Heart left ventricle (tissue), 13 donors: ENCODE measurements around the gene GPR25.

Experiments
- POLR2A ChIP-seq, 2 donors: fragments of 450-650 bp; IDR thresholded peaks; one replicate each; pipeline ENCODE4 v1.6.1; 2017; ENCODE audit warnings: antibody characterized with exemption in 2 of 2, mild to moderate bottlenecking in 2 of 2, moderate library complexity in 2 of 2
- TF ChIP-seq, protein P1 (sequence below), 12 donors: fragments of 200-600 bp; sonication (generic) in 4 of 12; IDR thresholded peaks; one replicate each; pipeline versions ENCODE4 v1.5.0 to v1.8.0; 2018 to 2022; ENCODE audit warnings: antibody characterized with exemption in 12 of 12, mild to moderate bottlenecking in 5 of 12
- donor health status: ischemic (EF 13 %, LVEDD 7.1; RV severe dilation, severe dysfunction).
- donor health status: DM: no; HTN: yes; CAD: no.
- donor health status: DM: no; HTN: no; CAD: no.
- donor health status: ischemic (EF 25% LVEDD 6.9; RV normal size, moderate dysfunction).
- donor health status: ischemic (EF 25% LVEDD 5.7; RV mildly dilated, moderate dysfunction).
- donor health status: ischemic (EF 35%, LVEDD 5.7; RV mildly dilated, moderate dysfunction).
- donor health status: nonischemic (EF 11% LVEDD 7.7; RV severe dilation, severe dysfunction).
- donor health status: DM: yes; HTN: yes; CAD: no.
- donor health status: PGD.
- donor health status: ischemic (EF 29% LVEDD 5.4; RV normal size, mild dysfunction).
- donor health status: nonischemic (EF 23%, LVEDD 6.1; RV moderate dilation, normal function).

DNA sequence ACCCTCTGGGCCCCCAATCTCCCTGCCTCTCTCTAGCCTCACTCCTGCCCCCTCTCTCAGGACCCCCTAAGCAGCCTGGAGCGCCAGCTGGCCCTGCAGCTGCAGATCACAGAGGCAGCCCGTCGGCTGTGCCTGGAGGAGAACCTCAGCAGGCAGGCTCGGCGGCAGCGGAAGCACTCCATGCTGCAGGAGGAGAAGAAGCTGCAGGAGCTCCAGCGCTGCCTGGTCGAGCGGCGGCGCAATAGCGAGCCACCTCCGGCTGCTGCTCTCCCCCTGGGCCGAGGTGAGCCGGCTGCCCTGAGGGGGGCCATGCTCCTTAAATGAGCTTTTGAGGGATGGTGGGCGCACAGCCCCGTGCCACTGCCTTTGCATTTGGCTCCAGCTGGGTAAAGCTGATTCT, 28.1 kb downstream of the GPR25 start:
- TF ChIP-seq, protein P1, sequence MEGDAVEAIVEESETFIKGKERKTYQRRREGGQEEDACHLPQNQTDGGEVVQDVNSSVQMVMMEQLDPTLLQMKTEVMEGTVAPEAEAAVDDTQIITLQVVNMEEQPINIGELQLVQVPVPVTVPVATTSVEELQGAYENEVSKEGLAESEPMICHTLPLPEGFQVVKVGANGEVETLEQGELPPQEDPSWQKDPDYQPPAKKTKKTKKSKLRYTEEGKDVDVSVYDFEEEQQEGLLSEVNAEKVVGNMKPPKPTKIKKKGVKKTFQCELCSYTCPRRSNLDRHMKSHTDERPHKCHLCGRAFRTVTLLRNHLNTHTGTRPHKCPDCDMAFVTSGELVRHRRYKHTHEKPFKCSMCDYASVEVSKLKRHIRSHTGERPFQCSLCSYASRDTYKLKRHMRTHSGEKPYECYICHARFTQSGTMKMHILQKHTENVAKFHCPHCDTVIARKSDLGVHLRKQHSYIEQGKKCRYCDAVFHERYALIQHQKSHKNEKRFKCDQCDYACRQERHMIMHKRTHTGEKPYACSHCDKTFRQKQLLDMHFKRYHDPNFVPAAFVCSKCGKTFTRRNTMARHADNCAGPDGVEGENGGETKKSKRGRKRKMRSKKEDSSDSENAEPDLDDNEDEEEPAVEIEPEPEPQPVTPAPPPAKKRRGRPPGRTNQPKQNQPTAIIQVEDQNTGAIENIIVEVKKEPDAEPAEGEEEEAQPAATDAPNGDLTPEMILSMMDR (IDR thresholded peaks at IDR 0.05): no peak
- no peak for TF ChIP-seq POLR2A (IDR thresholded peaks at IDR 0.05)
